ENCODE measurements around the gene AZIN2. TPM values are rescaled to one million over a fixed set of nuclear protein-coding genes. Genes with fewer than 3 reads are reported as not detected.
A peak's percentile ranks its signal among the peaks of the same experiment; 100 is the strongest.

The AZIN2 gene
- total RNA-seq, 1 experiment from 2014 or later, result 0.39 TPM

- H4K8ac ChIP-seq (replicated peaks; ENCODE audit: insufficient read length, low read depth, low read length), result no peak overlapping the region
- no peak overlapping the region for H3K14ac ChIP-seq (ENCODE audit: insufficient read depth, low read length)
- H4K91ac ChIP-seq (ENCODE audit: insufficient read length, low read depth, low read length), result no peak overlapping the region
- H3K27ac ChIP-seq (ENCODE audit: insufficient read length, low read depth, low read length), result no peak overlapping the region
- H3K27me3 ChIP-seq (ENCODE audit: insufficient read depth, low read length), result peaks cover 27% of the 10 kb centered on the region
- no peak overlapping the region for H2AK5ac ChIP-seq (ENCODE audit: insufficient read length, low read length)
- H3K79me2 ChIP-seq (ENCODE audit: insufficient read depth, low read length), result no peaks in the 10 kb centered on the region
- peaks cover 9% of the 10 kb centered on the region for H3K23me2 ChIP-seq (ENCODE audit: insufficient read length, low read depth, low read length, poor library complexity, severe bottlenecking)
- no peaks in the 10 kb centered on the region for H3K79me1 ChIP-seq (ENCODE audit: insufficient read depth, low read depth, low read length, poor library complexity, severe bottlenecking)
- H2AFZ ChIP-seq (ENCODE audit: low read length), result no peak overlapping the region
- no peaks in the 10 kb centered on the region for H3K9me3 Mint-ChIP-seq
- H3K4me1 ChIP-seq (ENCODE audit: insufficient read depth, low read length), result 0 out of 2 replicates have a peak, but pooled peaks cover 2% of the 10 kb centered on the region
- H3K18ac ChIP-seq (ENCODE audit: insufficient read length, low read depth, low read length), result no peak overlapping the region
- no peaks in the 10 kb centered on the region; a peak in 1 of 7 replicates for H3K36me3 Mint-ChIP-seq (ENCODE audit: insufficient read depth in 1 of 3, low read depth in 3 of 3)
- H2BK12ac ChIP-seq (ENCODE audit: insufficient read length, low read depth, low read length), result no peak overlapping the region
- H3K4me2 ChIP-seq (ENCODE audit: insufficient read depth, insufficient read length, low read length), result peak overlapping the region; percentile 63
- no CpG with 5 or more reads among the region's 35 CpGs for WGBS (ENCODE audit: extremely low coverage, insufficient read length, low lambda C conversion rate)
- H4K5ac ChIP-seq (ENCODE audit: insufficient read length, low read depth, low read length), result no peak overlapping the region
- no peak for TF ChIP-seq CTCF (conservative IDR thresholded peaks at IDR 0.05)
- H4K20me1 ChIP-seq (ENCODE audit: control insufficient read depth, insufficient read depth, insufficient read length), result no peaks in the 10 kb centered on the region
- H2BK5ac ChIP-seq (ENCODE audit: insufficient read length, low read length), result no peak overlapping the region
- H3K4ac ChIP-seq (ENCODE audit: low read depth, low read length), result no peak overlapping the region
- H3K4me3 Mint-ChIP-seq, result peak overlapping the region; percentile 66 to 84
- no peak overlapping the region for H3K23ac ChIP-seq (ENCODE audit: insufficient read length, low read depth, low read length)
- H2BK120ac ChIP-seq (ENCODE audit: low read depth, low read length, poor library complexity, severe bottlenecking), result no peak overlapping the region
- peaks cover 64% of the 10 kb centered on the region for H3K27me3 Mint-ChIP-seq (ENCODE audit: low read depth)
- H3K4me1 Mint-ChIP-seq, result peaks cover 18 to 20% of the 10 kb centered on the region in 2 experiments
- no peaks in the 10 kb centered on the region for H3K9me3 ChIP-seq (ENCODE audit: control insufficient read depth, low read depth, low read length)
- no peak overlapping the region for H3T11ph ChIP-seq (ENCODE audit: low read length)
- DNase-seq, result no peak
- no peak overlapping the region for H3K27ac Mint-ChIP-seq
- H3K9ac ChIP-seq (ENCODE audit: extremely low read depth, insufficient read length, low read length), result no peak overlapping the region
- H2BK15ac ChIP-seq (ENCODE audit: low read depth, low read length), result no peak overlapping the region
- H3K56ac ChIP-seq (ENCODE audit: insufficient read length, low read depth, low read length), result no peak overlapping the region
- H2BK20ac ChIP-seq (ENCODE audit: low read depth, low read length, poor library complexity, severe bottlenecking), result no peak overlapping the region
These were observed 777 bp downstream of the AZIN2 start for GRCh38 chr1:33081554-33082305.

Measured in H9 (cell line).